Posterior vena cava (tissue), 2 donors: Measurements from ENCODE around the gene STMND1. TPM values are rescaled to one million over a fixed set of nuclear protein-coding genes. Genes with fewer than 3 reads are reported as not detected.

Experiments
- DNase-seq: peaks from one replicate; pipeline ENCODE4 v3.0.0-alpha.2; 2020; ENCODE audit warnings: low spot score
- intact Hi-C, 2 donors: fragments of 100-400 bp; cut with DNase I; formaldehyde crosslinking; loops; one replicate each; pipeline versions ENCODE4 v1.14.1 to v1.14.2; 2022 to 2023
- total RNA-seq, 2 donors: library from RNA; stranded (reverse); fragmentation: NEBNext Ultra II Directional; extraction: Animal tissue kit (Norgen Biotek cat#: 25700); gene quantifications; one replicate each; pipeline ENCODE4 v1.2.1, GENCODE V29; 2021
- donor health status: DM: yes; HTN: yes; CAD: no.
- donor health status: DM: yes; HTN: yes; CAD: no.

The STMND1 gene
- total RNA-seq, 2 donors from 2014 or later, result not detected

DNA sequence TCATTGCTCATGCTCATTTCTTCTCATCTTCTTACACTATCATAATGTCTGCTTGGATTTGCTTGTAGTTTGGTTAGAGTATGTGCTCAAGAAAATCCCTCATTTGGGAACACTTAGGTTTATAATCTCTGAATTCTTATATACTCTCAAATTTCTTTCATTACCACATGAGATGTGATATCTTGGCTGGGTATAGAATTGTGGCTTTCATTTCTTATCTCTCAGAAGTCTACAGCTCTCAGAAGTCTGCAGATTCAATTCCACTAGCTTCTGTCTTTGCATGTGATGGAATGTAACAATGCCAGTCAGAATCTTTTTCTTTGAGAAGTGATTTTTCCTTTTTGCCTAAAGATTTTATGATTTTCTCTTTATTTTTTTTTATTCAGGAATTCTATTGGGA is 50.9 kb downstream of the STMND1 start:
- intact Hi-C loops, result loop anchor here (10.0 kb wide), 3 partner anchors 432 to 652 kb away; no protein-coding TSS in a partner anchor

DNA sequence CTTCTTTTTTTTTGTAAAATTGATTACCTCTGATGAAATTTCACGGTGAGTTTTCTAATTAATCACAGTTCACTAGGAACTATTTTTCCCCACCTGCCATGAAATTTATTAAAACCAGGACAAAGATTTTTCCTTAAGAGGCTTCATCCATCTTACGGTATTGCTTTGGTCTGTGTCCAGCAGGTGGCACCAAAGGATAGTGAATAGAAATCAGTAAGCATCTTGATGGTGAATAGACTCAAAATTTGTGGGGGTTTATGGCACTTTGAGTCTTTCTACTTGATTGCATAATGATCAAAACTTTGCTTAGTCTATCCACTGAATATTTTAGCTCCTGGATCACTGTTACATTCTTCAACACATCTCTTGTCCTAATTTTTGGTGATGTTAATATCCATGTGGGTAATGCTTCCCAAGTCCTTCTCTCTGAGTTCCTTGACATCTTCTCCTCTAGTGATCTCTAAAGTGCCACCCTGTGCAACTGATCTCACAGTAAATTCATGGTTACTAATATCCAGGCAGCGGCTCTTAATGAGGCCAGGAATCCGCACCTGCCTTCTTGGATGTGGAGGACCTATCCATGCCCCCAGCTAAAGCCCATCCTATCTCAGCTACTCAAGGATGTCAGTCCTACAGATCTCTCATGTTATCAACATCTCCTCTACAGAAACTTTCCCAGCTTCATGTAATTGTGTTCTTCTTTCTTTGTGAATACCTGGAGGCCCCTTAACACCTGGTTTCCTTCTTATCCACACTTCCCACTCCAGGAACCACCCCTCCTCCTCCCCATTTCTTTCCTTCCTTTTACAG is 54.5 kb downstream of the STMND1 start:
- intact Hi-C loops, result loop anchor here (5.0 to 10.0 kb wide), 4 partner anchors 428 to 648 kb away; no protein-coding TSS in a partner anchor
- no peak for DNase-seq

More for the DNA sequence above, 50.9 kb downstream of the STMND1 start:
- no peak for DNase-seq

DNA sequence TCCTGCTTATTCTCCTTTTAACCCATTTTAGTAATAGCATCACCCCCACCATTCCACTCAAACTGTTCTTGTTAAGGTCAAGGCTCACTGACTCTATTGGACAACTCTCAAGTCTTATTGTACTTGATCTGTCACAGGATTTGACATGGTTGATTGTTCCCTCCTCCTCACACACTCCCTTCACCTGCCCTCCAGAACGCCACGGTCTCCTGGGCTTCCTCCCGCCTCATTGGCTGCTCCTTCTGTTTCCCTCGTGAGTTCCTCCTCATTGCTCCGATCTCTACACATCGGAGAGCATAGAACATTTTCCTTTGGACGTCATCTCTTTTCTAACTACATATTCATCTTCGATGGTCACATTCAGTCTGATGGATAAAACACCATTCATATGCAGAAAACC is 55.1 kb downstream of the STMND1 start:
- intact Hi-C loops, result loop anchor here (5.0 to 10.0 kb wide), 4 partner anchors 428 to 648 kb away; no protein-coding TSS in a partner anchor
- DNase-seq, result no peak

DNA sequence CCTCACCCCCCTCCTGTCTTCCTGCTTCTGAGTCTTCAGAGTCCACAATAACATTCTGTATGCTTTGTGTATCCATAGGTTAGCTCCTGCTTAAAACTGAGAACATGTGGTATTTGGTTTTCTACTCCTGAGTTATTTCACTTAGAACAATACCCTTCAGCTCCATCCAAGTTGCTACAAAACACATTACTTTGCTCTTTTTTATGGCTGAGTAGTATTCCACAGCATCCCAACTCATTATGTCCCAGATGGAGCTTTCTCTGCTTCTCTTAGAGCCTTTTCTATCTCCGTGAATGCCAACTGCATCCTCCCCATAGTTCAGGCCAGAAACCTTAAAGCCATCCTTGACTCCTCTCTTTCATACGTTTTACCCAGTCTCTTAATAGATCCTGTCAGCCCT is 55.8 kb downstream of the STMND1 start:
- intact Hi-C loops, result loop anchor here (5.0 to 10.0 kb wide), 4 partner anchors 427 to 647 kb away; no protein-coding TSS in a partner anchor
- no peak for DNase-seq

DNA sequence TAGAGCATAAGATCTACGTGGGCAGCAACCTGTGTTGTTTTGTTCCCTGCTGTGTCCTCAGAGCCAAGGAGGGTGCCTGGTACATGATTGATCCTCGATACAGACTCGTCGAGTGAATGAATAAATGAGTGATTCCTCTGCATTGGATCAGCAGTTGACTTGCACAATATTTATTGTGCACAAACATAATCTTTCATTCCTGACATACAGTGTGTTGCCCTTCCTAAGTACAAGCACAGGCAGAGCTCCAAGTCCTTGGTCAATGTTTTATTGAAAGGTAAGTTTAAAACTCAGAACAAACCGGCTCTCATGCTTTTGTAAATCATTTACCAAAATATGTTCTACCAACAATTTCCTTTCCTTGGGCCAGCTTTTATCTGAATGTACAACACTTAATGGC is 57.4 kb downstream of the STMND1 start:
- DNase-seq, result no peak
- intact Hi-C loops, result loop anchor here (5.0 to 10.0 kb wide), 4 partner anchors 426 to 646 kb away; no protein-coding TSS in a partner anchor

DNA sequence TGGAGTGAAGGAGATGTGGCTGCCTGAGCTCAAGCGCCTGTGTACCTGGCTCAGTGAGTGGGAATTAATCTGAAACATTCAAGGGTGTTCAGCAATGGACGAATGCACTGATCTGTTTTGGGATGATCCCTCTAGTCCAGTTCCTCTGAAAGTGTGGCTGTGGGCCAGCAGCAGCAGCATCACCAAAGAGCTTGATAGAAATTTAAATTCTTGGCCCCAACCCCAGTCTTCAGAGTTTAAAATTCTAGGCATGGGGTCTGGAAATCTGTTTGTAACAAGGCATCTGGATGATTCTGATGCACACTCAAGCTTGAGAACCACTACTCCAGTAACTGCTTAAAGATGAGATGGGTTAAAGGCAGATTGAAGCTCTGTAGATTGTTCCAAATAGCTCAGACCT is 59.2 kb downstream of the STMND1 start:
- no peak for DNase-seq
- intact Hi-C loops, result loop anchor here in 1 of 2 donors (10.0 kb wide), 1 partner anchor 124 kb away; the partner anchor contains the start of gene RBM24

DNA sequence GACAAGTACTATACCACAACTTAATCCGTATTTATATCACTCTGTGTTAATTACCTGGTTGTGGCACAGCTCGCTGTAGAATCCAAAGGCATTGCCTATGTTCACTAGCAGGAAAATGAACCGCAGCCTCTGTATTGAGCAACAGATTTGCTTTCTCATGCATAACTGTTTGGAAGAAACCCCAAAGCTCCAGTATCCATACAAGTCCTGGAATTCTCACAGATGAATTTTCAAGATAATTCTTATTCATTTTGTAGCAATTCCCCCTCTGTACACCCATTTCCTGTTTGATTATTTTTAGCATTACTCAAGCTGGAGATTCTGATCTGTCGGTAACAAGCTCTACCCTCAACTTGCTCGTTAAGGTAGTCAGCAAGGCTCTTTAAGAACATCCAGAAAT is 63.5 kb downstream of the STMND1 start:
- DNase-seq, result no peak
- intact Hi-C loops, result loop anchor here in 1 of 2 donors (10.0 kb wide), 1 partner anchor 119 kb away; the partner anchor contains the start of gene RBM24

DNA sequence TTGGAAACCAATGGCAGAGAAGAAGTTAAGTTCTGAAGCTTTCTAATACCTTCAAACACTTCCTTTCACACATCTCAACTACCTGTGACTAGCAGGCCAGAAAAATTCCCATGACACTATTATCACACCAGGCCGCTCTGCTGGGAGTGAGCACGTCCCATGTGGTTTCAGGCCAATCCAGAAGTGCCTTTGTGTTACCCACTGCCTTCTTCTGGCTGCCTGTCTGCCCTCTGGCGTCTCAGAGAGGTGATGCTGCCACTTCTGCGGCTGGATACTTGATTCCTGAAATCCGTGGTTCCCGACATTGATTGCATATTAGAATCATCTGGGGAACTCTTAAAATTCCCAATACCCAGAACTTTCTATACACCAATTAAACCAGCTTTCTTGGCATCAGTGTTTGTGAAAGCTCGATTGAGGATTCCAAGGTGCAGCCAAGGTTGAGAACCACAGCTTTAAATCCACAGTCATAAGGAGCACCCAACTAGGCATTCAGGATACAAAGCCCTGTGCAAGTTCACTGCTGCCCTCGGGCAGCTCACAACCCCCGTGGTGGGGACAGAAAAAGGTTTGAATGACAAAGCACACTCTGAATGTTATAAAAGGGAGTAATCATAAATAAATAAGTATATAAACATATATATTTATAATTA is 65.6 kb downstream of the STMND1 start:
- intact Hi-C loops, result loop anchor here in 1 of 2 donors (10.0 kb wide), 1 partner anchor 117 kb away; the partner anchor contains the start of gene RBM24
- DNase-seq, result no peak

DNA sequence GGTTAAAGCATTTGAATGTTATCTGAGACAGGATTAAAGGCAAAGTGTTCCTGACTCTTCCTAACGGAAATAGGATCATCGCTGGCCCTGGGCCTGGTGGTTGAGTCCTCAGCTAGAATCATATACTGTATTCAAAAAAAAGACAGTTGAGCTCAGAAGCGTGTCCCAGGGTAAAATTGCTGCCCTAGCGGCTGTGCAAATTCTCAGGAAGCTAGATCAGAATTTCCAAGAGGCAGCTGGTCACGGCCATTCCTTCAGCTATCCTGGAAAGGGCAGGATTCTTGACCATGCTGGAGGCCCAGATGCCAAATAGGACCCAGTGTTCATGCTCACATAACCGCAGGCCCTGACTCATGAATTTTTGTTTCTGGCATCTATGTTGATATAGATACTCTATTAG is 67.4 kb downstream of the STMND1 start:
- no peak for DNase-seq
- intact Hi-C loops, result loop anchor here in 1 of 2 donors (10.0 kb wide), 1 partner anchor 116 kb away; the partner anchor contains the start of gene RBM24

DNA sequence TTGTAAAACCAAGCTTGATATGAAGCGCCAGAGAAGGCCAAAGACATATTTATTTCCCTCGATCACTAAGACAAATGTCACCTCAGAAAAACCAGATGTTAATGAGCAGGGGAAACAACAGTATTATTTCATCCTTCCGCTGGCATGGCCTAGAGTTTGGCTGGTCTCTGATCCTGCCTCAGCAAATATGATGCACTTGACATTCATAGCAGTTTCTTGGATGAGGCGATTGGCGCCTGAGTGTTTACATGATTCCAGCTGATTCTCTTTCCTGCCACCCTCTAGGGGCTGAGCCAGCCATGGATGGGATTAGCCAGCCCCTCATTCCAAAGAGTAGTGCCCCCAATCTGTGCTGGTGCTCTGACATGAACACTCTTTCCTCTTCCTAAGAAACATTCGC is 67.9 kb downstream of the STMND1 start:
- intact Hi-C loops, result loop anchor here in 1 of 2 donors (10.0 kb wide), 1 partner anchor 115 kb away; the partner anchor contains the start of gene RBM24
- no peak for DNase-seq

DNA sequence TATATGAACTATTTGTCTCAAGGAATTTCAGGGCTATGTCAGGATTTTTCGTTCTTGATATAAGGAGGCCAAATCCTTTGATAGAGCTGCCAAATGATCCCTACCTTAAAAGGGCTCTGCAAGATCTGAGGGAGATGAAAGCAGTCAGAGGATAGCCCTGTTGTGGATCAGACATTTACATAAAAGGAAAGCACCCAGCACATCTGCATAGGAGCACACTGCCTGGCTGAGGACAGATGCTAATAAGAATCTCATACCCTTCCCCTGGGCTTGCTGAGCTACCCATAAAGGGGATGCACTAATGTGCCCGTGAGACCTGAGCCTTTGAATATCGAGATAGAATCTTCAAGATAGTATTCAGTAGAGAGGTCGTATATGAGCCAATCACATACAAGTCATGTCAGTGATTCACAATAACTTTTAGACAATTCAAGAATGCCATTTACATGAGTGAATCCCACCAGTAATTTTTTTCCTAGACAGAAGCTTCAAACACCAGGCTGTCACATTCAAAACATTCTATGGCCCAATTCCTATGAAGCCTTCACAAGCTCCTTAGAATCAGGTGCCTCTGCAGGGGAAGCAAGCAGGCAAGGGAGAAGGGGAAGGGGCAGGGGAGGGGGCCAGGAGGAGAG is 71.1 kb downstream of the STMND1 start:
- DNase-seq, result no peak
- intact Hi-C loops, result no loop called here

DNA sequence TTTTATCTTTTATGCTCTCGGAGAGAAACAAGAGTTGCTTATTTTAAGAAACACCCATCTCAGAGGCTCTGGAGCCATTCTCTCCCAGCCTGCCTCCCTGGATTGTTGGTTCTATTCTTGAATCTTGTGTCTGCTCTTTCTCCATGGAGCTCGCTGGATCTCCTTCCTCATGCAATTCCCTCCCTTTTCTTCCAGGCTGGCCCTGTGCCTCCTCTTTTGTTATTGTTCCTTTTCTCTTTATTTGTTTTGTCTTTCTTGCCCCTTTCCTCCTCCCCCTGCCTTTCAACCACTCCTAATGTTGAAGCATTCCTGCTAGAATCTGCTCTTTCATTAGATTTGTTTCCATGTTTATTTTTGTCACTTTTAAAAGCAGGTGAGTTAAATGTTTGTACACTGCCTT is 76.5 kb downstream of the STMND1 start:
- intact Hi-C loops, result no loop called here
- no peak for DNase-seq

DNA sequence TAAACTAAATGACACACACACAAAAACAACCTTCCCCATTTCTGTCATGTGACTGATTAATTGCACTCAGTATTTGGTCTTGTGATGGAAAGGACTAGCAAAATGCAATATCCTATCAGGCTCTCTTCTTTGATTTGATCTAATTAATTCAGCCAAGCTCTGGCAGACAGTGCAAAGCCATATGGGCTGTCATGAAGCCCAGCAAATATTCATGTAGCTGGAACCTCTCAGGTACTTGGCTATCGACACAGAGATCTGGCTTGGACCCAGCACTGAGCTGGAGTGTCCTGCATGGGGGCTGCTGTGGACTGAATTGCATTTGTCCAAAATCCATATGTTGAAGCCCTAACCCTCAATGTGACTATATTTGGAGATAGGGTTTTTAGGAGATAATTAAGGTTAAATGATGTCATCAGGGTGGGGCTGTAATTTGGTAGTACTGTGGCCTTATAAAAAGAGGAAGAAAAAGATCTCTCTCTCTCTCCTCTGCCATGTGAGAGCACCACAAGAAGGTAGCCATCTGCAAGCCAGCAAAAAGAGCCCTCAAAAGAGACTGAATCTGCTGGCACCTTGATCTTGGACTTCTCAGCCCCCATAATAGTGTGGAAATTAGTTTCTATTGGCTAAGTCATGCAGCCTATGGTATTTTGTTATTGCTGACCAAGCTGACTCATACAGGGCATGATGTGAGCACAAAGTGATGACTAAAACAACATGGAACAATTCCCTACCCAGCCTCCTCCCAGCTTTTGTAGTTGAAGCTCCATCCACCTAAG is 77.1 kb downstream of the STMND1 start:
- no peak for DNase-seq
- intact Hi-C loops, result no loop called here

DNA sequence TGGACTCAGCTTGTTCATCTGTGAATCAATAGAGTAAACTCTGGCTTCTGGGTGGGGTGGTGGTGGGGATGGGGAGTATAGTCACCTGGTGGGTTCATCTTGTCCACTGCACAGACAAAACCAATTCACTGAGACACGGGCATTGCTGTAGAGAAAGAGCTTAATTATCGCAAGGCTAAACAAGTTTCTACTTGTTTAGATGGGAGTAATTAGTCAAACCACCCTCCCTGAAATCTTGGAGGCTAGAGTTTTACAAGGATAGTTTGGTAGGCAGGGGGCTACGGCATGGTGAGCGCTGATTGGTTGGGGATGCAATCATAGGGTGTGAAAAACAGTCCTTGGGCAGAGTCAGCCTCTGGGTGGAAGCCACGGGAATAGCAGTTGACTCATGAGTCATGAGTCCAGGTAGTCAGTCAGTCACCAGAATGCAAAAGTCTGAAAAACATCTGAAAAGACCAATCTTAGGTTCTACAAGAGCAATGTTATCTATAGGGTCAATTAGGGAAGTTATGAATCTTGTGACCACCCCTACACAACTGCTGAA is 77.8 kb downstream of the STMND1 start:
- DNase-seq, result no peak
- intact Hi-C loops, result loop anchor here in 1 of 2 donors (10.0 kb wide), 1 partner anchor 935 kb away; no protein-coding TSS in a partner anchor

Other genes with a start within 250 kb of the STMND1 start
- 10 to 100 TPM; 15.7 to 23.6 TPM for gene RBM24, start 179.3 kb downstream of the STMND1 start, total RNA-seq